NCI-H524 treated with DMSO at 0.1 percent for 48 hours (cell line): ENCODE data around the gene NUF2.
"Not testable (repeated sequence)": the region's sequence is repeated elsewhere in the genome, so short reads cannot be mapped to it uniquely, and the experiment has no call there.

Source experiments
- DNase-seq: peaks from one replicate; lab custom pipeline; 2025; lab: John Stamatoyannopoulos, UW

Gene NUF2

GRCh38 chr1:163321311-163322305, at the start of gene NUF2:
NUF2 (plus strand) TSS chr1:163321954; CDS start chr1:163326052, 4,098 bp downstream.
- peak; percentile 80 for DNase-seq

GRCh38 chr1:163273766-163274441, 47.9 kb upstream of the NUF2 start:
- DNase-seq = no peak

GRCh38 chr1:163275222-163275621, 46.5 kb upstream of the NUF2 start:
- no peak for DNase-seq

- no peak for DNase-seq
Observed at GRCh38 chr1:163278602-163279001, 43.2 kb upstream of the NUF2 start.

GRCh38 chr1:163284867-163285266, 36.9 kb upstream of the NUF2 start:
- not testable (repeated sequence) for DNase-seq

GRCh38 chr1:163290025-163290640, 31.6 kb upstream of the NUF2 start:
- no peak for DNase-seq

GRCh38 chr1:163291461-163291860, 30.3 kb upstream of the NUF2 start:
- DNase-seq = no peak

- not testable (repeated sequence) for DNase-seq
Observed at GRCh38 chr1:163292153-163292552, 29.6 kb upstream of the NUF2 start.

GRCh38 chr1:163293497-163293896, 28.3 kb upstream of the NUF2 start:
- not testable (repeated sequence) for DNase-seq

- no peak for DNase-seq
Observed at GRCh38 chr1:163295949-163296348, 25.8 kb upstream of the NUF2 start.

GRCh38 chr1:163296504-163297263, 25.1 kb upstream of the NUF2 start:
- DNase-seq = peak; percentile 0

- DNase-seq = no peak
Observed at GRCh38 chr1:163298365-163298764, 23.4 kb upstream of the NUF2 start.

- no peak for DNase-seq
Observed at GRCh38 chr1:163300568-163300967, 21.2 kb upstream of the NUF2 start.

GRCh38 chr1:163303561-163303960, 18.2 kb upstream of the NUF2 start:
- DNase-seq = no peak

GRCh38 chr1:163305441-163305840, 16.3 kb upstream of the NUF2 start:
- no peak for DNase-seq

- DNase-seq = no peak
Observed at GRCh38 chr1:163307479-163308171, 14.1 kb upstream of the NUF2 start.

- no peak for DNase-seq
Observed at GRCh38 chr1:163308811-163309210, 12.9 kb upstream of the NUF2 start.

- DNase-seq = no peak
Observed at GRCh38 chr1:163315773-163316374, 5.9 kb upstream of the NUF2 start.

GRCh38 chr1:163320891-163321290, 863 bp upstream of the NUF2 start:
- no peak for DNase-seq

- not testable (repeated sequence) for DNase-seq
Observed at GRCh38 chr1:163323339-163323738, 1.6 kb downstream of the NUF2 start.

- no peak for DNase-seq
Observed at GRCh38 chr1:163331116-163331515, 9.4 kb downstream of the NUF2 start.
